Osteocyte (in vitro differentiated cells): ENCODE data around the gene MXI1. TPM values are rescaled to one million over a fixed set of nuclear protein-coding genes. Genes with fewer than 3 reads are reported as not detected.

ENCODE experiments used
- DNase-seq: peaks from one replicate; pipeline ENCODE4 v3.0.0; 2021; ENCODE audit warnings: mixed read lengths; ENCODE audit not compliant: unreplicated experiment; ENCODE audit errors: extremely low spot score
- H3K27ac Mint-ChIP-seq: one replicate; pipeline ENCODE4 v1.8.0; 2021; ENCODE audit warnings: mild to moderate bottlenecking, mixed read lengths; ENCODE audit not compliant: unreplicated experiment
- H3K27me3 Mint-ChIP-seq: one replicate; pipeline ENCODE4 v1.8.0; 2021; ENCODE audit warnings: mixed read lengths; ENCODE audit not compliant: unreplicated experiment
- H3K36me3 Mint-ChIP-seq: one replicate; pipeline ENCODE4 v1.8.0; 2021; ENCODE audit warnings: mixed read lengths; ENCODE audit not compliant: unreplicated experiment
- H3K4me1 Mint-ChIP-seq: one replicate; pipeline ENCODE4 v1.8.0; 2021; ENCODE audit warnings: mixed read lengths; ENCODE audit not compliant: unreplicated experiment
- H3K4me3 Mint-ChIP-seq: one replicate; pipeline ENCODE4 v1.8.0; 2021; ENCODE audit warnings: mild to moderate bottlenecking, moderate library complexity, mixed read lengths; ENCODE audit not compliant: unreplicated experiment
- H3K9me3 Mint-ChIP-seq: one replicate; pipeline ENCODE4 v1.8.0; 2021; ENCODE audit warnings: mixed read lengths; ENCODE audit not compliant: unreplicated experiment
- total RNA-seq: library from RNA; stranded (reverse); gene quantifications from 2 replicates; pipeline ENCODE4 v1.2.1, GENCODE V29; 2021
- TF ChIP-seq, protein P1 (sequence below): fragments of 200-600 bp; sonication (generic); IDR thresholded peaks from 2 replicates; pipeline ENCODE4 v1.5.0; 2021; ENCODE audit warnings: antibody characterized with exemption, mild to moderate bottlenecking, moderate library complexity

Gene MXI1
- total RNA-seq, 1 donor from 2014 or later: 32.2 TPM

DNA sequence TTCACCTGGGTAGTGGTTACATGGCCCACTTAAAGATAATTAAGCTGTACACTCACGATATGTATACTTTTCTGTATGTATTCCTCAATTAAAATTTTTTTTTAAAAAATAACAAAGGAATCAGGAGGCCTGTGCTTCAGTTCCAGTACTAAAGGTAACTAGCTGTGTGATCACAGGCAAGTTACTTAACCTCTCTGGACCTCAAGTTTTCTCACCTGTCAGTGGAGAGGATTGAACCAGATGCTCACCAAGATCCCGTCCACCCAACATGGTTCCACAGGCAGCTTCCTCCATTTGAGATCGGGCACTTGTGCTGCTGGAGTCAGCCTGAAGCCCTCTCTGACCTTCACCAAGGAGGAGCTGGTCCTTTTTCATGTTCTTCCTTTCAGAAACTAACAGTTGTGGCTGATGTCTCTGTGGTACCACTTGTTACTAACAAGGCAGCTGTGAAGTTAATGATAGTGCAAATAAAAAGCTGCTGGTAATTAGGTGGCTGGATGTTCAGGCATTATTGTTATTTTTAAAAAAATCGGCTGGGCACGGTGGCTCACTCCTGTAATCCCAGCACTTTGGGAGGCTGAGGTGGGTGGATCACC lies 126.8 kb downstream of the MXI1 start:
- TF ChIP-seq, protein P1, sequence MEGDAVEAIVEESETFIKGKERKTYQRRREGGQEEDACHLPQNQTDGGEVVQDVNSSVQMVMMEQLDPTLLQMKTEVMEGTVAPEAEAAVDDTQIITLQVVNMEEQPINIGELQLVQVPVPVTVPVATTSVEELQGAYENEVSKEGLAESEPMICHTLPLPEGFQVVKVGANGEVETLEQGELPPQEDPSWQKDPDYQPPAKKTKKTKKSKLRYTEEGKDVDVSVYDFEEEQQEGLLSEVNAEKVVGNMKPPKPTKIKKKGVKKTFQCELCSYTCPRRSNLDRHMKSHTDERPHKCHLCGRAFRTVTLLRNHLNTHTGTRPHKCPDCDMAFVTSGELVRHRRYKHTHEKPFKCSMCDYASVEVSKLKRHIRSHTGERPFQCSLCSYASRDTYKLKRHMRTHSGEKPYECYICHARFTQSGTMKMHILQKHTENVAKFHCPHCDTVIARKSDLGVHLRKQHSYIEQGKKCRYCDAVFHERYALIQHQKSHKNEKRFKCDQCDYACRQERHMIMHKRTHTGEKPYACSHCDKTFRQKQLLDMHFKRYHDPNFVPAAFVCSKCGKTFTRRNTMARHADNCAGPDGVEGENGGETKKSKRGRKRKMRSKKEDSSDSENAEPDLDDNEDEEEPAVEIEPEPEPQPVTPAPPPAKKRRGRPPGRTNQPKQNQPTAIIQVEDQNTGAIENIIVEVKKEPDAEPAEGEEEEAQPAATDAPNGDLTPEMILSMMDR: no peak
- DNase-seq: no peak
- H3K4me3 Mint-ChIP-seq: no peak overlapping the region

DNA sequence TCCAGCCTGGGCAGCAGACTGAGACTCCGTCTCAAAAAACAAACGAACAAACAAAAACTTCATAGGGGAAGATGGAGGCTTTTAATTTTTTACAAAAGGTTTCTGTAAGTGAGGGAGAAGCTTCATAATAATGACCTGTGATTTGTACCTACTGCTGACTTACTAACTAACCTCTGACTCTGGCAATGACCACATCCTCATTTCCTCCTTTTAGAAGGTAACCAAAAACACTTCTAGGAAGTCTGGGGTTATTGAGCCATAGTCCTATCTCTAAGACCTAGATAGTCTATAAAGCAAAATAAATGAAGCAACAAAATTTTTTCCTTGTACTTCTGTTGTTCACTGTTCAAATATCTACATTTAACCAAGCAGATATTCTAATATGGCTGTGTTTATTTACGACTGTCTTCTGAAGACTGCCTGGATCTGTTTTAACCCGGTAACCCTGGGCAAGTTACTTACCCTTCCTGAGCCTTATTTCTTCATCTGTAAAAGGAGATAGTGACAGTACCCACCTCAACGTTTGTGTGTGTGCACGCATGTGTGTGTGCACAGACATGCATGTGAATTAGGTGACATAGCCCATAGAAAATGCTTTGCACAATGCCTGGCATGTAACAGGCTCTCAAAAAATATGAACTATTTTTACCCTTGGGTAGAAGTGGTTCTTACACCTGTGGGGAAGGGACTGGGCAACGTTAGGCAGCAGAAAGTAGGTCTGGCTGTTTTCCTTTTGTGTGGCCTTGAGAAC lies 128.1 kb downstream of the MXI1 start:
- Mint-ChIP-seq H3K36me3 (no peaks in the 10 kb centered on the region), H3K27me3 (no peaks in the 10 kb centered on the region), H3K27ac (peak overlapping the region; percentile 72), H3K9me3 (peaks cover 5% of the 10 kb centered on the region), H3K4me1 (peaks cover 29% of the 10 kb centered on the region), H3K4me3 (peak overlapping the region; percentile 38)
- no peak for DNase-seq
- TF ChIP-seq, protein P1: no peak

More for the DNA sequence above, 126.8 kb downstream of the MXI1 start:
- Mint-ChIP-seq H3K9me3 (peaks cover 15% of the 10 kb centered on the region), H3K4me1 (peaks cover 29% of the 10 kb centered on the region), H3K27me3 (no peaks in the 10 kb centered on the region), H3K36me3 (peaks cover 4% of the 10 kb centered on the region), H3K27ac (no peak overlapping the region)

- Mint-ChIP-seq H3K27ac (peak overlapping the region; percentile 72), H3K4me1 (peaks cover 29% of the 10 kb centered on the region), H3K36me3 (no peaks in the 10 kb centered on the region), H3K9me3 (no peaks in the 10 kb centered on the region), H3K4me3 (peak overlapping the region; percentile 38), H3K27me3 (peaks cover 2% of the 10 kb centered on the region)
- DNase-seq: no peak
- TF ChIP-seq, protein P1: peak; percentile 40
These were observed 128.8 kb downstream of the MXI1 start for GRCh38 chr10:110336111-110336721.

Other genes with a start within 250 kb of the MXI1 start
- gene ADD3, start 199.6 kb upstream of the MXI1 start, total RNA-seq: 128 and 138 TPM in 2 replicates
- 28.9 and 31.7 TPM in 2 replicates for gene SMNDC1, start 97.3 kb downstream of the MXI1 start, total RNA-seq